CD4-positive, alpha-beta T cell treated with Interleukin-12 subunit alpha and Interleukin-12 subunit beta, for 1 hour (primary cell): ENCODE measurements around the gene SEC16A.
"Not testable (repeated sequence)": the region's sequence is repeated elsewhere in the genome, so short reads cannot be mapped to it uniquely, and the experiment has no call there.

Source experiments
- DNase-seq: peaks from one replicate; pipeline ENCODE4 v3.0.0-alpha.2; 2020

SEC16A gene

GRCh38 chr9:136421791-136422190 lies 61.0 kb downstream of the SEC16A start:
- no peak for DNase-seq

GRCh38 chr9:136419092-136419420 lies 63.8 kb downstream of the SEC16A start:
- DNase-seq, result no peak

GRCh38 chr9:136418182-136419091 lies 64.4 kb downstream of the SEC16A start:
- no peak for DNase-seq

- DNase-seq, result no peak
Observed at GRCh38 chr9:136416914-136417313, 65.9 kb downstream of the SEC16A start.

- no peak for DNase-seq
Observed at GRCh38 chr9:136416427-136416826, 66.4 kb downstream of the SEC16A start.

GRCh38 chr9:136412962-136413361 lies 69.9 kb downstream of the SEC16A start:
- DNase-seq, result no peak

- no peak for DNase-seq
Observed at GRCh38 chr9:136411378-136411777, 71.5 kb downstream of the SEC16A start.

GRCh38 chr9:136410500-136411287 lies 72.1 kb downstream of the SEC16A start, which contains the start of the genes ENTR1 and PMPCA:
TSS of gene ENTR1 (minus strand) at chr9:136410614. CDS start at chr9:136410397, 217 bp downstream.
TSS of gene PMPCA (plus strand) at chr9:136410658. CDS start at chr9:136410669, 11 bp downstream.
- peak; percentile 95 for DNase-seq

- DNase-seq, result peak; percentile 30
Observed at GRCh38 chr9:136409557-136410455, 73.0 kb downstream of the SEC16A start.

- no peak for DNase-seq
Observed at GRCh38 chr9:136407911-136408310, 74.9 kb downstream of the SEC16A start.

- not testable (repeated sequence) for DNase-seq
Observed at GRCh38 chr9:136407061-136407460, 75.8 kb downstream of the SEC16A start.

- not testable (repeated sequence) for DNase-seq
Observed at GRCh38 chr9:136405904-136406303, 76.9 kb downstream of the SEC16A start.

- no peak for DNase-seq
Observed at GRCh38 chr9:136405481-136405880, 77.4 kb downstream of the SEC16A start.

- DNase-seq, result no peak
Observed at GRCh38 chr9:136404801-136405136, 78.1 kb downstream of the SEC16A start.

- peak; percentile 57 for DNase-seq
Observed at GRCh38 chr9:136403915-136404800, 78.7 kb downstream of the SEC16A start.

GRCh38 chr9:136403538-136403914 lies 79.3 kb downstream of the SEC16A start:
- peak; percentile 87 for DNase-seq

GRCh38 chr9:136402067-136402466 lies 80.8 kb downstream of the SEC16A start:
- no peak for DNase-seq

GRCh38 chr9:136401173-136401922 lies 81.5 kb downstream of the SEC16A start:
- DNase-seq, result no peak

- peak; percentile 90 for DNase-seq
Observed at GRCh38 chr9:136400038-136400834, 82.6 kb downstream of the SEC16A start, which contains the start of gene SNAPC4. TSS of gene SNAPC4 (minus strand) at chr9:136400170. CDS start at chr9:136398428, 1,742 bp downstream.
